HL-60 (cell line): ENCODE measurements around the gene LYPLA2.
"Not testable (repeated sequence)": the region's sequence is repeated elsewhere in the genome, so short reads cannot be mapped to it uniquely, and the experiment has no call there.

Experiments used
- DNase-seq, 2 experiments: peaks; one replicate each; pipeline ENCODE4 v3.0.0-alpha.2; 2010 to 2020; ENCODE audit warnings: low read depth in 1 of 2, low spot score in 1 of 2
- H3K27ac ChIP-seq: fragments of 250-450 bp; sonication (Bioruptor Pico); replicated peaks from 2 replicates; pipeline ENCODE4 v1.5.1; 2020; ENCODE audit warnings: mild to moderate bottlenecking, moderate library complexity
- H3K27me3 ChIP-seq: fragments of 250-450 bp; sonication (Bioruptor Pico); 2 replicates; pipeline ENCODE4 v1.5.1; 2021; ENCODE audit warnings: mild to moderate bottlenecking, moderate library complexity; ENCODE audit not compliant: insufficient read depth, poor library complexity, severe bottlenecking
- H3K4me3 ChIP-seq: replicated peaks from 2 replicates; pipeline ENCODE4 v1.5.1; 2011; ENCODE audit warnings: mild to moderate bottlenecking, control low read depth, low read length; ENCODE audit not compliant: insufficient read depth
- GABPA ChIP-seq: IDR thresholded peaks from 2 replicates; pipeline ENCODE4 v1.6.1; 2012; ENCODE audit warnings: low read depth
- POLR2AphosphoS5 ChIP-seq: IDR thresholded peaks from 2 replicates; pipeline ENCODE4 v1.6.1; 2012; ENCODE audit warnings: low read depth
- SPI1 ChIP-seq: IDR thresholded peaks from 2 replicates; pipeline ENCODE4 v1.6.1; 2012; ENCODE audit warnings: low read depth, mild to moderate bottlenecking, borderline replicate concordance
- TF ChIP-seq, protein P1 (sequence below): IDR thresholded peaks from 2 replicates; pipeline ENCODE4 v1.6.1; 2012; ENCODE audit warnings: low read depth; ENCODE audit not compliant: insufficient replicate concordance
- TF ChIP-seq, protein P2 (sequence below): IDR thresholded peaks from one replicate; pipeline ENCODE4 v1.5.1; 2011; ENCODE audit warnings: low read length, control low read depth, inconsistent platforms; ENCODE audit not compliant: insufficient read depth

LYPLA2 gene

DNA sequence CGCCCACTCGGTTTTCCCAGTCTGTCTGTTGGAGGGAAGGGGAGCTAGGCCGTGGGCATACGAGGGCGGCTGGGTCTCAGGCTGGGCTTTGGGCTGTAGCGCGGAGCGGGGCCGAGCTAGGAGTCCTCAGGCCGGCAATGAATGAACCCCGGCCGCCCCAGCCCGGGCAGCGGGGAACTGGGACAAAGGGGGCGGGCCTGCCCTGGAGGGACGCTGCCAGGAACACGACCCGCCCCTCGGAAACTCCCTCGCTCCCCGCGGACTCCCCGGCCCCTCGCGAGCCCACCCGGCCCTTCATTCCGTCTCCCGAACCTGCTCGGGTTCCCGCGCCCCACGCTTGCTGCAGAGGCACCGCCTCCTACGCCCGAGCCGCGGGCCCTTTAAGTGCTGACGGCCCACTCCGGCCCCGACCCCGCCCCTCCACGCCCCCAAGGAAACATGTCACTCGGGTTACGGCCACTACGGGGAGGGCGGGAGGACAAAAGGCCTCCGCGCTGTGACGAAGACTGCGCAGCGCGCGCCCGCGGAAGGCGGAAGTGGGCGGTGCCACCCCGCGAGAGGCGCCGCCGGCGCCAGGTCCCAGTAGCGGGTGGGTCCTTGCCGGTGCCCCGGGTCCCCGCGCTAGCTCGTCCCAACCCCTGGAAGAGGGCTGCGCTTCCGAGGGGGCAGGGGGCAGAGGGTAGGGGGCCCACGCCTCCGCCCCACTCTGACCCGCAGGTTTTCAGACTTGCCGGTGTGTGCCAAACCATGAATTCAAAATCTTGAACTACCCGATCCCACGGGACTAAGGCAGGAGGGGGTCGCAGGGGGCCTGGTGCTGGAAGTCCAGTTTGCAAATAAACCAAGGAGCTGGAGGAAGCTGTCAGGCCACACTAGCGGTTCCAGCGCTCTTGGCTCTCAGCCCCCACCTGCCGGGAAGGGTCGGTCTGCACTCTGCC lies 9.7 kb downstream of the LYPLA2 start, which contains the start of gene GALE:
TSS of gene GALE (minus strand) at position 355 of the 938 bp plus-strand sequence. CDS start 1,747 bp downstream, outside the sequence.
- H3K4me3 ChIP-seq: peak within 1 kb of the TSS; percentile 77
- H3K27me3 ChIP-seq: no peaks in the 10 kb centered on the region
- H3K27ac ChIP-seq: peak within 1 kb of the TSS; percentile 93
- peak; percentile 91 to 96 for DNase-seq
- TF ChIP-seq POLR2AphosphoS5 (peak; percentile 56; the same call in 1 of the 2 replicates), SPI1 (peak; percentile 82), GABPA (peak; percentile 62)
- TF ChIP-seq, protein P1, sequence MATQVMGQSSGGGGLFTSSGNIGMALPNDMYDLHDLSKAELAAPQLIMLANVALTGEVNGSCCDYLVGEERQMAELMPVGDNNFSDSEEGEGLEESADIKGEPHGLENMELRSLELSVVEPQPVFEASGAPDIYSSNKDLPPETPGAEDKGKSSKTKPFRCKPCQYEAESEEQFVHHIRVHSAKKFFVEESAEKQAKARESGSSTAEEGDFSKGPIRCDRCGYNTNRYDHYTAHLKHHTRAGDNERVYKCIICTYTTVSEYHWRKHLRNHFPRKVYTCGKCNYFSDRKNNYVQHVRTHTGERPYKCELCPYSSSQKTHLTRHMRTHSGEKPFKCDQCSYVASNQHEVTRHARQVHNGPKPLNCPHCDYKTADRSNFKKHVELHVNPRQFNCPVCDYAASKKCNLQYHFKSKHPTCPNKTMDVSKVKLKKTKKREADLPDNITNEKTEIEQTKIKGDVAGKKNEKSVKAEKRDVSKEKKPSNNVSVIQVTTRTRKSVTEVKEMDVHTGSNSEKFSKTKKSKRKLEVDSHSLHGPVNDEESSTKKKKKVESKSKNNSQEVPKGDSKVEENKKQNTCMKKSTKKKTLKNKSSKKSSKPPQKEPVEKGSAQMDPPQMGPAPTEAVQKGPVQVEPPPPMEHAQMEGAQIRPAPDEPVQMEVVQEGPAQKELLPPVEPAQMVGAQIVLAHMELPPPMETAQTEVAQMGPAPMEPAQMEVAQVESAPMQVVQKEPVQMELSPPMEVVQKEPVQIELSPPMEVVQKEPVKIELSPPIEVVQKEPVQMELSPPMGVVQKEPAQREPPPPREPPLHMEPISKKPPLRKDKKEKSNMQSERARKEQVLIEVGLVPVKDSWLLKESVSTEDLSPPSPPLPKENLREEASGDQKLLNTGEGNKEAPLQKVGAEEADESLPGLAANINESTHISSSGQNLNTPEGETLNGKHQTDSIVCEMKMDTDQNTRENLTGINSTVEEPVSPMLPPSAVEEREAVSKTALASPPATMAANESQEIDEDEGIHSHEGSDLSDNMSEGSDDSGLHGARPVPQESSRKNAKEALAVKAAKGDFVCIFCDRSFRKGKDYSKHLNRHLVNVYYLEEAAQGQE: no peak
- TF ChIP-seq, protein P2, sequence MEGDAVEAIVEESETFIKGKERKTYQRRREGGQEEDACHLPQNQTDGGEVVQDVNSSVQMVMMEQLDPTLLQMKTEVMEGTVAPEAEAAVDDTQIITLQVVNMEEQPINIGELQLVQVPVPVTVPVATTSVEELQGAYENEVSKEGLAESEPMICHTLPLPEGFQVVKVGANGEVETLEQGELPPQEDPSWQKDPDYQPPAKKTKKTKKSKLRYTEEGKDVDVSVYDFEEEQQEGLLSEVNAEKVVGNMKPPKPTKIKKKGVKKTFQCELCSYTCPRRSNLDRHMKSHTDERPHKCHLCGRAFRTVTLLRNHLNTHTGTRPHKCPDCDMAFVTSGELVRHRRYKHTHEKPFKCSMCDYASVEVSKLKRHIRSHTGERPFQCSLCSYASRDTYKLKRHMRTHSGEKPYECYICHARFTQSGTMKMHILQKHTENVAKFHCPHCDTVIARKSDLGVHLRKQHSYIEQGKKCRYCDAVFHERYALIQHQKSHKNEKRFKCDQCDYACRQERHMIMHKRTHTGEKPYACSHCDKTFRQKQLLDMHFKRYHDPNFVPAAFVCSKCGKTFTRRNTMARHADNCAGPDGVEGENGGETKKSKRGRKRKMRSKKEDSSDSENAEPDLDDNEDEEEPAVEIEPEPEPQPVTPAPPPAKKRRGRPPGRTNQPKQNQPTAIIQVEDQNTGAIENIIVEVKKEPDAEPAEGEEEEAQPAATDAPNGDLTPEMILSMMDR: no peak

DNA sequence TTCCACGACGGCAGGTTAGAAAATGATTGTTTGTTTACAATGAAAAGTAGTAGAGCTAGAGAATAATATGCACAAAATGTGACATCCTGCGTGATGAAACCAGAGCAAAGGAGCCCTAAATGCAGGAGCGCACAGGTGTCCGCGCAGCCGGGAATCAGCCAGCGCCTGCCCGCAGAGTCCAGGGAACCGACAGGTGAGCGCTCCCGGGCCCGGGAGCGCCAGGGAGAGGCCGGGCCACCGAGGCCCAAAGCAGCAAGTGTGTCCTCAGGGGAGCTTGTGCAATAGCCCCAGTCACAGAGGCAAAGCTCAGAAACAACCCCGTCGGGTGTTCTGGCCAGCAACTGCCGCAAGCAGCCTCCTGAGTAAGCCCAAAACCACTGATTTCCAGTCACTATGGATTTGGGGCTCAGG lies 10.4 kb downstream of the LYPLA2 start:
- peak in 1 of 2 experiments; percentile 68 for DNase-seq
- Histone ChIP-seq H3K27me3 (no peaks in the 10 kb centered on the region), H3K4me3 (peak overlapping the region; percentile 77), H3K27ac (peak overlapping the region; percentile 93)
- TF ChIP-seq POLR2AphosphoS5: no peak

DNA sequence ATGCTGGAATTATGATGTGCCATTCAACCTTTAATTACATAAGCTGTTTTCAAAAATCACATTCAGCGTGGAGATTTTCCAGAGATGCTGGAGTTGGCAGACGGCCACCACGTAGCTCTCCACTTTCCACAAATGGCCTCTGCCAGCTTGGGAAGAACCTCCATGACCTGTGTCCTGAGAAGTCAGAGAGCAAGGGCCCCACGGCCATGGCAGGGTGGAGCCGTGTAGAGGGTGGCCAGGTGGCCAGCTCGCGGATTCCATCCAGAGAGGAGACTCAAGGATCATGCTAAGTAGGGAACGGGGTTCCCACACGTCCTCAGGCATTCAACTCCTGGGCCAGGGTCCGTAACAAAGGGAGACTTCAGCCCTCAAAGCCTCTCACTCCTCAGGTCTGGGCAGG lies 10.9 kb downstream of the LYPLA2 start:
- Histone ChIP-seq H3K4me3 (no peak overlapping the region), H3K27ac (peak overlapping the region; percentile 93), H3K27me3 (no peaks in the 10 kb centered on the region)
- TF ChIP-seq, protein P1: no peak
- TF ChIP-seq GABPA (no peak), SPI1 (no peak), POLR2AphosphoS5 (no peak)
- TF ChIP-seq, protein P2: no peak
- no peak for DNase-seq

DNA sequence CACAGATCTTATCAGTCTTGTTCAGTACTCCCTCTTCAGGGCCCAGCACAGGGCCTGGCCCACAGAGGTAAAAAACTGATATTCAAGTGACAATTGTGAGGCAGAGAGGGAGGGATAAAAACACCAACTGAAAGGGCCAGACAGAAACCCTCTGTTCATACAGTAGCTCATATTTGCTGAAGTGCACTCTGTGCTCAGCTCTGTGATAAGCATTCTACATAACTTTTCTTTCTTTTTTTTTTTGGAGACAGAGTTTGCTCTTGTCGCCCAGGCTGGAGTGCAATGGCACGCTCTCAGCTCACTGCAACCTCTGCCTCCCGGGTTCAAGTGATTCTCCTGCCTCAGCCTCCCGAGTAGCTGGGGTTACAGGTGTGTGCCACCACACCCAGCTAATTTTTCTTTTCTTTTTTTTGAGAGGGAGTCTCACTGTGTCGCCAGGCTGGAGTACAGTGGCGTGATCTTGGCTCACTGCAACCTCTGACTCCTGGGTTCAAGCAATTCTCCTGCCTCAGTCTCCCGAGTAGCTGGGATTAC lies 11.9 kb downstream of the LYPLA2 start:
- DNase-seq, H3K4me3 ChIP-seq, H3K27me3 ChIP-seq, H3K27ac ChIP-seq: not testable (repeated sequence)
